ENCODE data around the gene STXBP3. TPM values are rescaled to one million over a fixed set of nuclear protein-coding genes. Genes with fewer than 3 reads are reported as not detected.
"Not testable (repeated sequence)": the region's sequence is repeated elsewhere in the genome, so short reads cannot be mapped to it uniquely, and the experiment has no call there.

STXBP3 gene
- total and polyA plus RNA-seq, 10 donors: 29.5 to 157 (median 67.5) TPM

DNA sequence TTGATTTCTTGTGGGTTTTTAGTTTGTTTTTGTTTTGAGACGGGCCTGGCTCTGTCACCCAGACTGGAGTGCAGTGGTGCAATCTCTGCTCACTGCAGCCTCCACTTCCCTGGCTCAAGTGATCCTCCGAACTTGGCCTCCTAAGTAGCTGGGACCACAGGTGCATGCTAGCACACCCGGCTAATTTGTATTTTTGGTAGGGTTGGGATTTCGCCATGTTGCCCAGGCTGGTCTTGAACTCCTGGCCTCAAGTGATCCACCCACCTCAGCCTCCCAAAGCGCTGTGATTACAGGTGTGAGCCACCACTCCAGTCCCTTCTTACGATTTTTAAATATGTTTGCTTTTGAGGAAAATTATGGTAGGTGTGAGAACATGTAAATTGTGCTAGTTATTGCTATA, 44.4 kb upstream of the STXBP3 start:
- DNase-seq; H3K27ac ChIP-seq; H3K27me3 ChIP-seq (replicated peaks in 1 of 7); H3K9me3 ChIP-seq; H3K4me3 ChIP-seq; intact Hi-C loops (cut with DNase I; ENCODE audit: low total_unique reads): not testable (repeated sequence)
- Histone ChIP-seq H3K36me3 (peaks cover 0 to 59% (median 43%) of the 10 kb centered on the region in 6 donors), H3K4me1 (peaks cover 0 to 73% (median 13%) of the 10 kb centered on the region in 6 donors)
- WGBS, 5 donors: 94 to 97% (median 95%) methylated on average over 6 of the region's 6 CpGs
- peak in 2 of 3 donors; percentile 26 to 45 for TF ChIP-seq POLR2AphosphoS5 (IDR thresholded peaks at IDR 0.05)

DNA sequence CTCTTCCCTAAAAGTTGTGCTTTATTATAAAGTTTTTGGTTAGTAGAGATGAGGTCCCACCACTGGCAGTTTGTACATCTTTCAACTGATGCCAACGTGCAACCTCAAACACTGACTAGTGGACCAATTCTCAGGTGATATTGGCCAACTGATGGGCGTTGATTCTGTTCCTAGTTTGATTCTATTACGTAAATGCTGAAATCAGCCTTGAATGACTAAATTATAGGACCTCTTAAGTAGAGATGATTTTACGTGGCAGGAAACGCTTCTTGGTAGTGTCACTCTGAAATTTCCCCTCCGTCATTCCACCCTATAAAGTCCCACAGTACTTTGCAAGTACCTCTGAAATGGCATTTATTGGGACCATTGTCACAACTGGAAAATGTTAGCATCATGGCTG, 42.5 kb upstream of the STXBP3 start:
- peaks cover 0 to 41% (median 25%) of the 10 kb centered on the region in 6 donors for H3K36me3 ChIP-seq
- H3K4me3 ChIP-seq: peak overlapping the region in 1 of 8 donors; percentile 2
- H3K4me1 ChIP-seq: peaks cover 0 to 55% (median 11%) of the 10 kb centered on the region in 6 donors
- intact Hi-C loops (cut with DNase I; ENCODE audit: low total_unique reads): no loop called here
- 47 to 74% (median 51%) methylated on average over 6 of the region's 6 CpGs for WGBS, 5 donors
- no peaks in the 10 kb centered on the region for H3K27me3 ChIP-seq (replicated peaks in 1 of 7)
- TF ChIP-seq POLR2A (IDR thresholded peaks at IDR 0.05) (no peak), POLR2AphosphoS5 (IDR thresholded peaks at IDR 0.05) (no peak)
- TF ChIP-seq, protein P1, sequence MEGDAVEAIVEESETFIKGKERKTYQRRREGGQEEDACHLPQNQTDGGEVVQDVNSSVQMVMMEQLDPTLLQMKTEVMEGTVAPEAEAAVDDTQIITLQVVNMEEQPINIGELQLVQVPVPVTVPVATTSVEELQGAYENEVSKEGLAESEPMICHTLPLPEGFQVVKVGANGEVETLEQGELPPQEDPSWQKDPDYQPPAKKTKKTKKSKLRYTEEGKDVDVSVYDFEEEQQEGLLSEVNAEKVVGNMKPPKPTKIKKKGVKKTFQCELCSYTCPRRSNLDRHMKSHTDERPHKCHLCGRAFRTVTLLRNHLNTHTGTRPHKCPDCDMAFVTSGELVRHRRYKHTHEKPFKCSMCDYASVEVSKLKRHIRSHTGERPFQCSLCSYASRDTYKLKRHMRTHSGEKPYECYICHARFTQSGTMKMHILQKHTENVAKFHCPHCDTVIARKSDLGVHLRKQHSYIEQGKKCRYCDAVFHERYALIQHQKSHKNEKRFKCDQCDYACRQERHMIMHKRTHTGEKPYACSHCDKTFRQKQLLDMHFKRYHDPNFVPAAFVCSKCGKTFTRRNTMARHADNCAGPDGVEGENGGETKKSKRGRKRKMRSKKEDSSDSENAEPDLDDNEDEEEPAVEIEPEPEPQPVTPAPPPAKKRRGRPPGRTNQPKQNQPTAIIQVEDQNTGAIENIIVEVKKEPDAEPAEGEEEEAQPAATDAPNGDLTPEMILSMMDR (IDR thresholded peaks at IDR 0.05 in 8 of 11, conservative IDR thresholded peaks at IDR 0.05 in 3 of 11): no peak
- H3K9me3 ChIP-seq: no peaks in the 10 kb centered on the region
- H3K27ac ChIP-seq: peak overlapping the region in 4 of 8 donors; percentile 13 to 63 (median 44)
- DNase-seq: no peak

DNA sequence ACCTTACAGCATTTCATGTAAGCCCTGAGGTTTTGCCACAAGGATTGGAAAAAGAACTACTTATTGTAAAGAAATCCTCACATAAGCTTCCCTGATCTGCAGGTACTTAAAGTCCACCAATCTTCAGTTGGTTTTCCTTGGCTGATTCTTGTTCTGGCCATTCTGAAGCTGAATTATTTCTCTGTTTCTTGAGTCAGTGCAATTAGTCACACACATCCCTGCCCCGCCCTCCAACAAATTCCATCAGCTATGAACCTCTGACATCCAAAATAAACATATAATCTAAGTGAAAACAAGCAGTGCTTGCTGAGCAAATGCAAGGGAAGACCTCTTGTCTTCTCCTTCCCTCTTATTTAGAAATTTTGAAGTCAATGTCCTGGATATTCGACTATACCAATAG, 42.0 kb upstream of the STXBP3 start:
- DNase-seq: no peak
- no peaks in the 10 kb centered on the region for H3K27me3 ChIP-seq (replicated peaks in 1 of 7)
- H3K4me3 ChIP-seq: no peak overlapping the region
- H3K36me3 ChIP-seq: peaks cover 0 to 35% (median 19%) of the 10 kb centered on the region in 6 donors
- TF ChIP-seq, protein P1 (IDR thresholded peaks at IDR 0.05 in 8 of 11, conservative IDR thresholded peaks at IDR 0.05 in 3 of 11): no peak
- TF ChIP-seq POLR2AphosphoS5 (IDR thresholded peaks at IDR 0.05): no peak
- no peak for TF ChIP-seq POLR2A (IDR thresholded peaks at IDR 0.05)
- intact Hi-C loops (cut with DNase I; ENCODE audit: low total_unique reads): no loop called here
- WGBS, 5 donors: 79 to 87% (median 83%) methylated on average over 2 of the region's 2 CpGs
- no peaks in the 10 kb centered on the region for H3K9me3 ChIP-seq
- peak overlapping the region in 2 of 8 donors; percentile 60 to 63 for H3K27ac ChIP-seq
- H3K4me1 ChIP-seq: peaks cover 0 to 50% (median 9%) of the 10 kb centered on the region in 6 donors

DNA sequence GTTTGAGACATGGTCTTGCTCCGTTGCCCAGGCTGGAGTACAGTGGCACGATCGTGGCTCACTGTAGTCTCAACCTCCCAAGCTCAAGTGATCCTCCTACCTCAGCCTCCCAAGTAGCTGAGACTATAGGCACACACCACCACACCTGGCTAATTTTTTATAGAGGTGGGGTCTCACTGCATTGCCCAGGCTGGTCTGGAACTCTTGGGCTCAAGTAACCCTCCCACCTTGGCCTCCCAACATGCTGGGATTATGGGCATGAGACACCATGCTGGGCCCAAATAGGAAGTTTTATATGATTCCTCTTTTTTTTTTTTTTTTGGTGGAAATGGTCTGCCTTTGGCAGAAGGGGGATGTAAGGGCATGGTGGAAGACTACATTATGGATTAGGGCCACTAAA, 39.8 kb upstream of the STXBP3 start:
- H3K27me3 ChIP-seq (replicated peaks in 1 of 7): no peaks in the 10 kb centered on the region
- H3K4me3 ChIP-seq: no peak overlapping the region
- H3K27ac ChIP-seq: no peak overlapping the region
- TF ChIP-seq POLR2A (IDR thresholded peaks at IDR 0.05) (no peak), POLR2AphosphoS5 (IDR thresholded peaks at IDR 0.05) (no peak)
- TF ChIP-seq, protein P1 (IDR thresholded peaks at IDR 0.05 in 8 of 11, conservative IDR thresholded peaks at IDR 0.05 in 3 of 11): no peak
- H3K4me1 ChIP-seq: peaks cover 0 to 33% (median 0%) of the 10 kb centered on the region in 6 donors
- DNase-seq: no peak
- H3K9me3 ChIP-seq: no peaks in the 10 kb centered on the region
- H3K36me3 ChIP-seq: peaks cover 0 to 14% (median under 1%) of the 10 kb centered on the region in 6 donors
- intact Hi-C loops (cut with DNase I; ENCODE audit: low total_unique reads): no loop called here
- WGBS, 5 donors: 92 to 96% (median 95%) methylated on average over 3 of the region's 3 CpGs

Measured in spleen (tissue), 11 donors.